ENCODE results near the gene ZNF100. TPM values are rescaled to one million over a fixed set of nuclear protein-coding genes. Genes with fewer than 3 reads are reported as not detected.
"Not testable (repeated sequence)": the region's sequence is repeated elsewhere in the genome, so short reads cannot be mapped to it uniquely, and the experiment has no call there.

Gene ZNF100
- total RNA-seq, 1 experiment from 2014 or later, result 23.6 TPM

- ATAC-seq; DNase-seq (ENCODE audit: low spot score); H3K27ac Mint-ChIP-seq; H3K27me3 Mint-ChIP-seq (ENCODE audit: low read depth); CTCF ChIA-PET; POLR2A ChIA-PET; H3K4me3 Mint-ChIP-seq; H3K4me1 Mint-ChIP-seq: not testable (repeated sequence)
- Mint-ChIP-seq H3K36me3 (peaks cover 74% of the 10 kb centered on the region), H3K9me3 (peaks cover 17% of the 10 kb centered on the region)
Measured at GRCh38 chr19:21755555-21755954, 11.8 kb downstream of the ZNF100 start.

- POLR2A ChIA-PET, result no interaction called here
- Mint-ChIP-seq H3K4me1 (no peaks in the 10 kb centered on the region), H3K27ac (no peak overlapping the region), H3K36me3 (peaks cover 59% of the 10 kb centered on the region), H3K27me3 (ENCODE audit: low read depth) (no peaks in the 10 kb centered on the region), H3K4me3 (no peak overlapping the region), H3K9me3 (peaks cover 12% of the 10 kb centered on the region)
- ATAC-seq (no peak), DNase-seq (ENCODE audit: low spot score) (no peak)
- CTCF ChIA-PET, result no interaction called here
- no peak for TF ChIP-seq CREB1 (CRISPR knock-in tag; IDR thresholded peaks at IDR 0.05)
- TF ChIP-seq E2F5 (CRISPR knock-in tag; IDR thresholded peaks at IDR 0.05), result no peak
- no peak for TF ChIP-seq ZNF396 (CRISPR knock-in tag; IDR thresholded peaks at IDR 0.05; ENCODE audit: borderline replicate concordance)
- no peak for TF ChIP-seq STAT6 (CRISPR knock-in tag; conservative IDR thresholded peaks at IDR 0.05; ENCODE audit: low read depth)
- no peak for TF ChIP-seq PREB (CRISPR knock-in tag; IDR thresholded peaks at IDR 0.05; ENCODE audit: borderline replicate concordance)
- no peak for TF ChIP-seq RORB (CRISPR knock-in tag; IDR thresholded peaks at IDR 0.05)
- no peak for TF ChIP-seq OVOL2 (CRISPR knock-in tag; IDR thresholded peaks at IDR 0.05; ENCODE audit: borderline replicate concordance)
- TF ChIP-seq NFE2L1 (CRISPR knock-in tag; IDR thresholded peaks at IDR 0.05), result no peak
- TF ChIP-seq ZBTB43 (CRISPR knock-in tag; IDR thresholded peaks at IDR 0.05), result no peak
- TF ChIP-seq NR1H2 (CRISPR knock-in tag; IDR thresholded peaks at IDR 0.05), result no peak
- TF ChIP-seq FOXK1 (CRISPR knock-in tag; IDR thresholded peaks at IDR 0.05), result no peak
- TF ChIP-seq IRF1 (CRISPR knock-in tag; IDR thresholded peaks at IDR 0.05), result no peak
Measured at GRCh38 chr19:21751384-21751783, 16.0 kb downstream of the ZNF100 start.

GRCh38 chr19:21750586-21751128 is 16.7 kb downstream of the ZNF100 start:
- DNase-seq (ENCODE audit: low spot score), result no peak
- no peak for ATAC-seq
- peaks cover 55% of the 10 kb centered on the region for H3K36me3 Mint-ChIP-seq
- CTCF ChIA-PET, result no interaction called here
- POLR2A ChIA-PET, result no interaction called here
- no peak overlapping the region for H3K27ac Mint-ChIP-seq
- no peaks in the 10 kb centered on the region for H3K4me1 Mint-ChIP-seq
- no peak overlapping the region for H3K4me3 Mint-ChIP-seq
- H3K27me3 Mint-ChIP-seq (ENCODE audit: low read depth), result no peaks in the 10 kb centered on the region
- peaks cover 5% of the 10 kb centered on the region for H3K9me3 Mint-ChIP-seq
- TF ChIP-seq IRF1 (CRISPR knock-in tag; IDR thresholded peaks at IDR 0.05), result no peak
- no peak for TF ChIP-seq SMAD4 (CRISPR knock-in tag; IDR thresholded peaks at IDR 0.05)
- TF ChIP-seq ZNF671 (CRISPR knock-in tag; IDR thresholded peaks at IDR 0.05), result no peak
- no peak for TF ChIP-seq ARID4B (CRISPR knock-in tag; IDR thresholded peaks at IDR 0.05; ENCODE audit: borderline replicate concordance)
- no peak for TF ChIP-seq AFF4 (CRISPR knock-in tag; IDR thresholded peaks at IDR 0.05; ENCODE audit: borderline replicate concordance)

Data from WTC11 (cell line).